Thyroid gland (tissue), 4 donors: Measurements from ENCODE around the gene EMILIN3. TPM values are rescaled to one million over a fixed set of nuclear protein-coding genes. Genes with fewer than 3 reads are reported as not detected.

ENCODE experiments used
- DNase-seq, 2 donors: peaks; one replicate each; pipeline ENCODE4 v3.0.0-alpha.2; 2019
- H3K27ac ChIP-seq, 3 donors: fragments of 200-600 bp; sonication (generic); 1 replicate in 2 of 3; 2 replicates in 1 of 3; pipeline ENCODE4 v1.5.1; 2016 to 2019; ENCODE audit warnings: mild to moderate bottlenecking in 1 of 3, moderate library complexity in 1 of 3
- H3K27me3 ChIP-seq: fragments of 200-600 bp; sonication (generic); one replicate; pipeline ENCODE4 v1.5.1; 2019
- H3K36me3 ChIP-seq, 2 donors: fragments of 200-600 bp; sonication (generic); one replicate each; pipeline ENCODE4 v1.5.1; 2016 to 2019
- H3K4me1 ChIP-seq, 2 donors: fragments of 200-600 bp; sonication (generic); one replicate each; pipeline ENCODE4 v1.5.1; 2017 to 2019
- H3K4me3 ChIP-seq, 3 donors: fragments of 200-600 bp; sonication (generic); replicated peaks in 1 of 3; 1 replicate in 2 of 3; 2 replicates in 1 of 3; pipeline ENCODE4 v1.5.1; 2016; ENCODE audit warnings: mild to moderate bottlenecking in 1 of 3
- H3K9me3 ChIP-seq: fragments of 200-600 bp; sonication (generic); one replicate; pipeline ENCODE4 v1.5.1; 2017
- POLR2A ChIP-seq, 2 donors: fragments of 450-650 bp; IDR thresholded peaks; one replicate each; pipeline ENCODE4 v1.6.1; 2017; ENCODE audit warnings: antibody characterized with exemption in 2 of 2, mild to moderate bottlenecking in 2 of 2, moderate library complexity in 1 of 2
- WGBS, 2 donors: methylation state at CpG; one replicate each; pipeline ENCODE4 v1.1.5; 2017; 5-methylcytosine and 5-hydroxymethylcytosine counted together
- intact Hi-C: fragments of 100-400 bp; cut with DNase I; formaldehyde crosslinking; loops from one replicate; pipeline ENCODE4 v1.15.1; 2023
- total RNA-seq, 4 donors: library from RNA; depleted of rRNA; stranded (reverse); fragments of >200 nt; gene quantifications; one replicate each; pipeline ENCODE4 v1.2.3, GENCODE V29; 2016
- TF ChIP-seq, protein P1 (sequence below), 6 experiments: fragments of 200-600 bp in 3 of 6; fragments of 450-650 bp in 3 of 6; sonication (generic) in 3 of 6; IDR thresholded peaks; one replicate each; pipeline ENCODE4 v1.5.1; 2016 to 2019; ENCODE audit warnings: antibody characterized with exemption in 6 of 6, mild to moderate bottlenecking in 2 of 6, inconsistent platforms in 1 of 6, moderate library complexity in 1 of 6

Gene EMILIN3
- total RNA-seq, 4 donors from 2014 or later: 0.27 to 1.3 (median 0.61) TPM

DNA sequence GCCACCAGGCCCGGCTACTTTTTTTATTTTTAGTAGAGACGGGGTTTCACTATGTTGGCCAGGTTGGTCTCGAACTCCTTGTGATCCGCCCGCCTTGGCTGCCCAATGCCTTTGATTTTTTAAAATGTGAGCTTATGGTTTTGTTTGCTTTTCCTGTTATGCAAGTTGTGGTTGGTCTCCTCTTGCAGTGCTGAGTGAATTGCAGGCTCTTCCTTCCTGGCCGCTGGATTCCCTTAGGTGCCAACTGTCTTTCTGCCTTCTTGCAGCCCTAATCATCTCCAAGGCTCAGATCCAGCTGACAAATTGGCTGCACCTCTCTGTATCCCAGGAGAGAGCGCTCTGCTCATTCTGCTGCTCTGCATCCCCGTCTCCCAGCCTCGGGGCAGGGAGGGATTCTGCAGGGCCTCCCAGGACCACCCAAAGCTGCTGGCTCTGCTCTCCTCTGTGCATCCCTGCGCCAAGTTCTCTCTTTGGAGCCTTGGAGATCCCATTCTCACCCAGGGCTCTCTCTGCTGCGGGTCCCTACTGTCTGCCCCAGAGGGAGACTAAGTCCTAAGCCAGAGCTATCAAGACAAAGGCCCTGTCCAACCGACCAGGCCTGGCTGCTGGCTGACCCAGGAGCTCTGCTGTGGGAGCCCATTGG, 14.1 kb upstream of the EMILIN3 start:
- H3K9me3 ChIP-seq: no peaks in the 10 kb centered on the region
- DNase-seq: no peak
- no peak overlapping the region for H3K27ac ChIP-seq
- H3K4me1 ChIP-seq: no peaks in the 10 kb centered on the region
- intact Hi-C loops: no loop called here
- no peaks in the 10 kb centered on the region for H3K36me3 ChIP-seq
- TF ChIP-seq, protein P1, sequence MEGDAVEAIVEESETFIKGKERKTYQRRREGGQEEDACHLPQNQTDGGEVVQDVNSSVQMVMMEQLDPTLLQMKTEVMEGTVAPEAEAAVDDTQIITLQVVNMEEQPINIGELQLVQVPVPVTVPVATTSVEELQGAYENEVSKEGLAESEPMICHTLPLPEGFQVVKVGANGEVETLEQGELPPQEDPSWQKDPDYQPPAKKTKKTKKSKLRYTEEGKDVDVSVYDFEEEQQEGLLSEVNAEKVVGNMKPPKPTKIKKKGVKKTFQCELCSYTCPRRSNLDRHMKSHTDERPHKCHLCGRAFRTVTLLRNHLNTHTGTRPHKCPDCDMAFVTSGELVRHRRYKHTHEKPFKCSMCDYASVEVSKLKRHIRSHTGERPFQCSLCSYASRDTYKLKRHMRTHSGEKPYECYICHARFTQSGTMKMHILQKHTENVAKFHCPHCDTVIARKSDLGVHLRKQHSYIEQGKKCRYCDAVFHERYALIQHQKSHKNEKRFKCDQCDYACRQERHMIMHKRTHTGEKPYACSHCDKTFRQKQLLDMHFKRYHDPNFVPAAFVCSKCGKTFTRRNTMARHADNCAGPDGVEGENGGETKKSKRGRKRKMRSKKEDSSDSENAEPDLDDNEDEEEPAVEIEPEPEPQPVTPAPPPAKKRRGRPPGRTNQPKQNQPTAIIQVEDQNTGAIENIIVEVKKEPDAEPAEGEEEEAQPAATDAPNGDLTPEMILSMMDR (IDR thresholded peaks at IDR 0.05): no peak
- TF ChIP-seq POLR2A (IDR thresholded peaks at IDR 0.05): no peak
- no peak overlapping the region for H3K4me3 ChIP-seq
- no peaks in the 10 kb centered on the region for H3K27me3 ChIP-seq
- 78 to 80% methylated on average over 12 of the region's 12 CpGs for WGBS, 2 donors

DNA sequence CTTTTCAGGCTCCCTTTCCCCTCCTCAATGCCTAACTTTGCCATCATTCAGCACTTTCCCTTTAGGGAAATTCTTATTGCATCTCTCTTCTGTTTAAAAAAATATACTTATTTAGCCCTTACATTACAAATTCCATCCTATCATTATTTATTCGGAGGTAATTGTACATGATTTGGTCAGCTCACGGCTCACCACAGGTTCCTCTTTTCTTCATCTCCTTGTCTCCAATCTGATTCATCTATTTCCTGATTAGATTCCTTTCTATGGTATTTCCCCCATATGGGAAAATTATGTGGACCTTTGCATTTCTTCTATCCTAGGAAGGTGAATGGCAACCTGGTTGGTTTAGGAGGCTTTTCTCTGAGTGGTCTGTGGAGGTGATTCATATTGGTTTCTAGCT, 12.9 kb upstream of the EMILIN3 start:
- intact Hi-C loops: no loop called here
- 90 to 91% methylated on average over 2 of the region's 2 CpGs for WGBS, 2 donors
- H3K9me3 ChIP-seq: no peaks in the 10 kb centered on the region
- H3K27me3 ChIP-seq: no peaks in the 10 kb centered on the region
- no peak overlapping the region for H3K4me3 ChIP-seq
- no peaks in the 10 kb centered on the region for H3K4me1 ChIP-seq
- H3K36me3 ChIP-seq: no peaks in the 10 kb centered on the region
- DNase-seq: no peak
- no peak overlapping the region for H3K27ac ChIP-seq
- TF ChIP-seq, protein P1 (IDR thresholded peaks at IDR 0.05): no peak
- TF ChIP-seq POLR2A (IDR thresholded peaks at IDR 0.05): no peak

DNA sequence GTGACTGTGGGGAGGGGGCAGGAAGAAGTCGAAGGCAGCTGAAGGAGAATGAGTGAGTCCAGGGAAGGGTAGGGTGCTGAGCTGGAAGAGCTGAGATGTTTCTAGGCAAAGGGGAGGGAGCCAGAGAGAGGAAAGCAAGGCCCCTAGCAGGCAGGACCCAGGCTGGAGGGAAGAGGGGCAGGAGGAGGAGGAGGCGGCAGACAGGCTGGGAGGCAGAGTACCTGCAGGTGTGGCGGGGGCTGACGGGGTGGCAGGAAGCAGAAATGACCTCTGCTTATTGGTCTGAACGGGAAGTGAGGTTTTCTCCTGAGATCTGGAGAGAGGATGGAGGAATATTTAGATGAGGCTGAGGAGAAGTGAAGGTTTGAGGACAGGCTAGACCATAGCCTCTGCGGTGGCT, 10.7 kb upstream of the EMILIN3 start:
- Histone ChIP-seq H3K27ac (no peak overlapping the region), H3K4me1 (no peaks in the 10 kb centered on the region), H3K36me3 (no peaks in the 10 kb centered on the region), H3K4me3 (no peak overlapping the region), H3K27me3 (no peaks in the 10 kb centered on the region), H3K9me3 (no peaks in the 10 kb centered on the region)
- DNase-seq: no peak
- no peak for TF ChIP-seq POLR2A (IDR thresholded peaks at IDR 0.05)
- TF ChIP-seq, protein P1 (IDR thresholded peaks at IDR 0.05): no peak
- 68 to 72% methylated on average over 6 of the region's 6 CpGs for WGBS, 2 donors
- intact Hi-C loops: no loop called here

DNA sequence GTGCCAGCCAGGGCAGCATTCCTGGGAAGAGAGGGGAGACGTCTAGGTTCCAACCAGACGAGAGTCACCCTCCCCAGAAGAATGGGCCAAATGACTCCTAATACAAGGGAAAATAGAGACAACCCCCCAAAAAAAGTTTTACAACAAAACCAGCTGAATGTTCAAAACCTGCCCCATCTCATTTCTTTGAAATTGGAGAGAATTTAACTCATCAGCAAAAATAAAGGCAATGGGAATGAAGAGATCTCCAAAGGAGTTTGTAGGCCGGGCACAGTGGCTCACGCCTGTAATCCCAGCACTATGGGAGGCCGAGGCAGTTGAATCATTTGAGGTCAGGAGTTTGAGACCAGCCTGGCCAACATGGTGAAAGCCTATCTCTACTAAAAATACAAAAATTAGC, 9.7 kb upstream of the EMILIN3 start:
- no peaks in the 10 kb centered on the region for H3K27me3 ChIP-seq
- WGBS, 2 donors: 89 to 91% methylated on average over 5 of the region's 5 CpGs
- no peaks in the 10 kb centered on the region for H3K9me3 ChIP-seq
- H3K4me3 ChIP-seq: no peak overlapping the region
- no peak overlapping the region for H3K27ac ChIP-seq
- no peak for TF ChIP-seq POLR2A (IDR thresholded peaks at IDR 0.05)
- TF ChIP-seq, protein P1 (IDR thresholded peaks at IDR 0.05): no peak
- intact Hi-C loops: no loop called here
- DNase-seq: no peak
- H3K4me1 ChIP-seq: no peaks in the 10 kb centered on the region
- H3K36me3 ChIP-seq: no peaks in the 10 kb centered on the region

DNA sequence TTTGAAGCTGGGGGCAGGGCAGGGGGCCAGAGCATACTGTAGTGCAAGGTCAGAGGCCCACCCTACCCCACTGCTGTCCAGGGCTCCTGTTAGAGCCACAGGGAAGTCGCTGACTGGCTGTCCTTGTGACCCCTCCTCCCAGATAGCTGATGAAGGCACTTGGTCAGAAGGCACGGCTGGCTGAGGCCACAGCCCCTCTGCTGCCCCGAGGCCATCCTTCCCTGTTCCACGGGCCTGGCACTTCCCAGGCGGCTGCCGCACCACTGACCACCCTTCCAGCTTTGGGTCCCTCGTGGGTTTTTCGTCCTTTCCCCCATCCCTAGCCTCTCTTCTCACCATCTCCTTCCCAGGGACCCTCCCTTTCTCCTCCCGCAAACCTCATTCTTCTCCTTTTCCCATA, 9.2 kb upstream of the EMILIN3 start:
- no peak for DNase-seq
- no peak overlapping the region for H3K27ac ChIP-seq
- H3K9me3 ChIP-seq: no peaks in the 10 kb centered on the region
- TF ChIP-seq, protein P1 (IDR thresholded peaks at IDR 0.05): no peak
- TF ChIP-seq POLR2A (IDR thresholded peaks at IDR 0.05): no peak
- no peaks in the 10 kb centered on the region for H3K27me3 ChIP-seq
- H3K36me3 ChIP-seq: no peaks in the 10 kb centered on the region
- intact Hi-C loops: no loop called here
- 81 to 86% methylated on average over 8 of the region's 9 CpGs for WGBS, 2 donors
- H3K4me3 ChIP-seq: no peak overlapping the region
- no peaks in the 10 kb centered on the region for H3K4me1 ChIP-seq
